IMR-90 (cell line): ENCODE data around the gene BTBD2. TPM values are rescaled to one million over a fixed set of nuclear protein-coding genes. Genes with fewer than 3 reads are reported as not detected.

ENCODE experiments used
- ATAC-seq: fragments of 200-7000 bp; cut with Tn5 transposase; 2 replicates; pipeline ENCODE4 v1.9.1; 2020; ENCODE audit warnings: low read depth, mild to moderate bottlenecking, moderate library complexity
- BruUV-seq: library from RNA; stranded (reverse); fragments of 400-500 nt; replicated peaks from 2 replicates; lab custom pipeline; 2021; lab: Mats Ljungman, UMichigan
- CTCF ChIA-PET: fragments of 300-600 bp; formaldehyde crosslinking; extraction: SDS; loops from one replicate; lab custom pipeline; 2021; ENCODE audit warnings: antibody characterized with exemption; lab: Yijun Ruan, JAX
- POLR2A ChIA-PET: fragments of 300-600 bp; sonication (Branson Sonifier 250); formaldehyde crosslinking; loops from one replicate; lab custom pipeline; 2022; ENCODE audit warnings: antibody characterized with exemption; ENCODE audit not compliant: unreplicated experiment; lab: Charles Lee
- DNase-seq: peaks from one replicate; pipeline ENCODE4 v3.0.0; 2013
- H2AFZ ChIP-seq: replicated peaks from 2 replicates; pipeline ENCODE3; 2013; ENCODE audit warnings: low read length, mild to moderate bottlenecking; ENCODE audit not compliant: poor library complexity
- H2AK5ac ChIP-seq: 2 replicates; pipeline ENCODE4 v1.6.1; 2013; ENCODE audit warnings: low read depth, low read length, inconsistent platforms
- H2AK9ac ChIP-seq: replicated peaks from 2 replicates; pipeline ENCODE3; 2013; ENCODE audit warnings: mild to moderate bottlenecking, low read depth, low read length, moderate library complexity; ENCODE audit not compliant: poor library complexity
- H2BK120ac ChIP-seq: 2 replicates; pipeline ENCODE4 v1.6.1; 2013; ENCODE audit warnings: low read depth, low read length, inconsistent platforms
- H2BK15ac ChIP-seq: 3 replicates; pipeline ENCODE4 v1.6.1; 2013; ENCODE audit warnings: low read depth, low read length, inconsistent platforms
- H2BK20ac ChIP-seq: 2 replicates; pipeline ENCODE4 v1.6.1; 2013; ENCODE audit warnings: low read depth, mild to moderate bottlenecking, inconsistent platforms, low read length, moderate library complexity
- H2BK5ac ChIP-seq: 2 replicates; pipeline ENCODE4 v1.6.1; 2013; ENCODE audit warnings: mild to moderate bottlenecking, low read depth, low read length, inconsistent platforms; ENCODE audit not compliant: poor library complexity, severe bottlenecking
- H3K14ac ChIP-seq: replicated peaks from 2 replicates; pipeline ENCODE4 v1.6.1; 2013; ENCODE audit warnings: low read depth, low read length, inconsistent platforms
- H3K18ac ChIP-seq: 2 replicates; pipeline ENCODE4 v1.6.1; 2013; ENCODE audit warnings: low read depth, low read length, control low read depth
- H3K23ac ChIP-seq: 2 replicates; pipeline ENCODE4 v1.6.1; 2013; ENCODE audit warnings: low read depth, low read length, inconsistent platforms
- H3K27ac ChIP-seq: 2 replicates; pipeline ENCODE4 v1.5.1; 2013; ENCODE audit warnings: mild to moderate bottlenecking, control low read depth, low read length; ENCODE audit not compliant: insufficient read depth
- H3K27me3 ChIP-seq: 2 replicates; pipeline ENCODE4 v1.6.1; 2013; ENCODE audit warnings: low read length; ENCODE audit not compliant: control insufficient read depth, insufficient read depth
- H3K36me3 ChIP-seq: 2 replicates; pipeline ENCODE4 v1.6.1; 2013; ENCODE audit warnings: low read length, mixed read lengths; ENCODE audit not compliant: control insufficient read depth, insufficient read depth
- H3K4ac ChIP-seq: 2 replicates; pipeline ENCODE4 v1.6.1; 2013; ENCODE audit warnings: low read depth, low read length, inconsistent platforms
- H3K4me1 ChIP-seq: 2 replicates; pipeline ENCODE4 v1.6.1; 2013; ENCODE audit warnings: low read length, mixed read lengths; ENCODE audit not compliant: control insufficient read depth, insufficient read depth
- H3K4me2 ChIP-seq: 2 replicates; pipeline ENCODE4 v1.6.1; 2013; ENCODE audit warnings: low read depth, mild to moderate bottlenecking, control low read depth, low read length, moderate library complexity
- H3K4me3 ChIP-seq: 2 replicates; pipeline ENCODE4 v1.5.1; 2013; ENCODE audit warnings: low read depth, mild to moderate bottlenecking, control low read depth, low read length, moderate library complexity; ENCODE audit not compliant: insufficient read depth
- H3K56ac ChIP-seq: 2 replicates; pipeline ENCODE4 v1.6.1; 2013; ENCODE audit warnings: low read length, inconsistent platforms; ENCODE audit not compliant: insufficient read depth; ENCODE audit errors: extremely low read depth
- H3K79me1 ChIP-seq, 2 experiments: 2 replicates each; pipeline ENCODE4 v1.6.1; 2013; ENCODE audit warnings: low read length in 2 of 2, inconsistent platforms in 1 of 2, low read depth in 1 of 2
- H3K9ac ChIP-seq: 2 replicates; pipeline ENCODE4 v1.6.1; 2013; ENCODE audit warnings: low read depth, low read length, control low read depth
- H3K9me1 ChIP-seq: 2 replicates; pipeline ENCODE4 v1.6.1; 2013; ENCODE audit warnings: low read length, inconsistent platforms; ENCODE audit not compliant: insufficient read depth
- H3K9me3 ChIP-seq: 2 replicates; pipeline ENCODE4 v1.6.1; 2013; ENCODE audit warnings: low read length; ENCODE audit not compliant: control insufficient read depth, insufficient read depth
- H4K20me1 ChIP-seq: 2 replicates; pipeline ENCODE4 v1.6.1; 2013; ENCODE audit warnings: low read length, inconsistent platforms; ENCODE audit not compliant: insufficient read depth
- H4K5ac ChIP-seq: 2 replicates; pipeline ENCODE4 v1.6.1; 2013; ENCODE audit warnings: mild to moderate bottlenecking, low read depth, low read length, control low read depth
- H4K8ac ChIP-seq, 2 experiments: 2 replicates each; pipeline ENCODE4 v1.6.1; 2013; ENCODE audit warnings: low read depth in 2 of 2, low read length in 2 of 2, control low read depth in 1 of 2, inconsistent platforms in 1 of 2
- H4K91ac ChIP-seq: 2 replicates; pipeline ENCODE4 v1.6.1; 2013; ENCODE audit warnings: low read depth, low read length, inconsistent platforms; ENCODE audit not compliant: insufficient read depth
- BHLHE40 ChIP-seq: fragments of 150-350 bp; IDR thresholded peaks from 2 replicates; pipeline ENCODE4 v1.6.1; 2016; ENCODE audit warnings: mild to moderate bottlenecking, low read depth, low read length
- CEBPB ChIP-seq: IDR thresholded peaks from 2 replicates; pipeline ENCODE4 v1.6.1; 2012; ENCODE audit warnings: low read depth, low read length, improper control_type of control experiment
- CHD1 ChIP-seq: IDR thresholded peaks from 2 replicates; pipeline ENCODE4 v1.6.1; 2012; ENCODE audit warnings: low read depth, low read length, improper control_type of control experiment
- FOS ChIP-seq: fragments of 150-350 bp; IDR thresholded peaks from 2 replicates; pipeline ENCODE4 v1.6.1; 2016; ENCODE audit warnings: low read depth, low read length
- MAFK ChIP-seq: IDR thresholded peaks from 2 replicates; pipeline ENCODE4 v1.6.1; 2012; ENCODE audit warnings: low read depth, low read length, improper control_type of control experiment
- MAZ ChIP-seq: IDR thresholded peaks from 2 replicates; pipeline ENCODE4 v1.6.1; 2012; ENCODE audit warnings: low read depth, mild to moderate bottlenecking, low read length, improper control_type of control experiment, moderate library complexity, borderline replicate concordance
- MXI1 ChIP-seq: IDR thresholded peaks from 2 replicates; pipeline ENCODE4 v1.6.1; 2012; ENCODE audit warnings: low read depth, mild to moderate bottlenecking, low read length, moderate library complexity, borderline replicate concordance
- NFE2L2 ChIP-seq: fragments of 150-350 bp; IDR thresholded peaks from 2 replicates; pipeline ENCODE4 v1.6.1; 2016; ENCODE audit warnings: low read depth, mild to moderate bottlenecking, low read length
- POLR2A ChIP-seq: IDR thresholded peaks from 2 replicates; pipeline ENCODE4 v1.6.1; 2012; ENCODE audit warnings: mild to moderate bottlenecking, low read depth, low read length
- RAD21 ChIP-seq: IDR thresholded peaks from 2 replicates; pipeline ENCODE4 v1.6.1; 2012; ENCODE audit warnings: low read length, improper control_type of control experiment
- RCOR1 ChIP-seq: IDR thresholded peaks from 2 replicates; pipeline ENCODE4 v1.6.1; 2012; ENCODE audit warnings: mild to moderate bottlenecking, low read length, improper control_type of control experiment; ENCODE audit not compliant: insufficient replicate concordance
- RFX5 ChIP-seq: IDR thresholded peaks from 2 replicates; pipeline ENCODE4 v1.8.0; 2012; ENCODE audit warnings: low read depth, mild to moderate bottlenecking, low read length, moderate library complexity
- SMC3 ChIP-seq: fragments of 150-350 bp; IDR thresholded peaks from 2 replicates; pipeline ENCODE4 v1.6.1; 2016; ENCODE audit warnings: low read depth, mild to moderate bottlenecking, antibody characterized with exemption, low read length, moderate library complexity
- WGBS, 2 experiments: methylation state at CpG; one replicate each; pipeline versions ENCODE4 v1.1.5 to v1.1.7; 2013; ENCODE audit warnings: missing lambda C conversion rate in 2 of 2; ENCODE audit not compliant: insufficient read length in 1 of 2; ENCODE audit errors: extremely low coverage in 2 of 2; 5-methylcytosine and 5-hydroxymethylcytosine counted together
- dilution Hi-C: fragments of 300-500 bp; cut with HindIII; formaldehyde crosslinking; loops from one replicate; pipeline ENCODE4 v1.14.3; 2018; ENCODE audit warnings: low sequenced_read_pairs; ENCODE audit not compliant: unreplicated experiment
- in situ Hi-C: fragments of 300-500 bp; cut with MboI; formaldehyde crosslinking; loops from 3 replicates; pipeline ENCODE4 v1.14.3; 2019; ENCODE audit warnings: low sequenced_read_pairs, inconsistent platforms, mixed read lengths
- intact Hi-C: fragments of 100-400 bp; cut with micrococcal nuclease; formaldehyde crosslinking; loops from 2 replicates; pipeline ENCODE4 v1.10.0; 2022
- polyA plus RNA-seq, 3 experiments: library from polyadenylated mRNA; depleted of rRNA; stranded (reverse); fragments of >200 nt; gene quantifications; 2 replicates each; pipeline ENCODE4 v1.2.3, GENCODE V29; 2012; ENCODE audit warnings: low replicate concordance in 1 of 3
- total RNA-seq: library from RNA; depleted of rRNA; stranded (reverse); fragments of >200 nt; gene quantifications from 2 replicates; pipeline ENCODE4 v1.2.3, GENCODE V29; 2012
- TF ChIP-seq, protein P1 (sequence below): fragments of 150-350 bp; IDR thresholded peaks from 2 replicates; pipeline ENCODE4 v1.6.1; 2017; ENCODE audit warnings: mild to moderate bottlenecking, antibody characterized with exemption, low read length, low read depth
- TF ChIP-seq, protein P2 (sequence below): fragments of 150-350 bp; IDR thresholded peaks from 2 replicates; pipeline ENCODE4 v1.6.1; 2016; ENCODE audit warnings: low read depth, mild to moderate bottlenecking, low read length, moderate library complexity, borderline replicate concordance
- TF ChIP-seq, protein P3 (sequence below): conservative IDR thresholded peaks from 2 replicates; pipeline ENCODE4 v1.5.1; 2012; ENCODE audit warnings: mild to moderate bottlenecking, low read depth, low read length, improper control_type of control experiment

BTBD2 gene
- total and polyA plus RNA-seq, 2 of the 4 experiments (the other 2 are of a cell fraction): 24.4 to 65.7 TPM

DNA sequence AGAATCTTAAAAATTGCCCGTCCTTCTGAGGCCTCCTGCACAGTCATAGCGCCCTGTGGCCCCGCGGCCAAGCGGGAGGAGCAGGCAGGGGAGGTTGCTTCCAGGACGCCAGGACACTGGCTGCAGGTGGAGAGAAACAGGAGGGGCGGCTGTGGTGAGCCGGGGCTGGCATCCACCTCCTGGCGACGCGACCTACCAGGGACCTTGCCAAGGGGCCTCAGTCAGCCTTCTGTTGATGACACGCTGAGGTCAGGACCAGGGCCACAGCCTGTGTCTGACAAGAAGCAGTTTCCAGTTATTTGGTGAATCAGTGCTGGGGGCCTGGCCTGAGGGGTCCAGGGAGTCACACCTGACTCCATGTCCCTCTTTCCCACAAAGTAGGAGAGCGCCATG lies 48.9 kb upstream of the BTBD2 start:
- Histone ChIP-seq H4K91ac (no peak overlapping the region), H3K18ac (no peak overlapping the region), H3K9ac (no peak overlapping the region), H3K9me3 (no peaks in the 10 kb centered on the region), H3K4me2 (no peak overlapping the region), H2AFZ (peak overlapping the region; percentile 78), H3K9me1 (peaks cover 7% of the 10 kb centered on the region), H2AK9ac (peak overlapping the region; percentile 39), H3K4me1 (peaks cover 20% of the 10 kb centered on the region), H3K56ac (no peak overlapping the region), H2BK120ac (no peak overlapping the region), H3K14ac (no peak overlapping the region), H3K79me1 (peaks cover 5 to 22% of the 10 kb centered on the region in 2 experiments; a peak in 3 of 4 replicates), H2BK5ac (no peak overlapping the region), H3K4me3 (no peak overlapping the region), H3K27me3 (no peaks in the 10 kb centered on the region), H4K5ac (no peak overlapping the region), H3K23ac (no peak overlapping the region), H4K8ac (no peak overlapping the region), H3K4ac (no peak overlapping the region), H3K27ac (no peak overlapping the region), H2AK5ac (no peak overlapping the region), H4K20me1 (no peaks in the 10 kb centered on the region), H2BK20ac (no peak overlapping the region), H2BK15ac (no peak overlapping the region), H3K36me3 (no peaks in the 10 kb centered on the region)
- BruUV-seq: no TSS peak
- POLR2A ChIA-PET: no interaction called here
- no peak for ATAC-seq
- 88% methylated on average over 8 of the region's 13 CpGs; no CpG with 5 or more reads in 1 of the 2 experiments for WGBS, 2 experiments
- dilution Hi-C loops: no loop called here
- intact Hi-C loops: no loop called here
- CTCF ChIA-PET: no interaction called here
- no peak for TF ChIP-seq BHLHE40
- no peak for TF ChIP-seq MXI1
- no peak for TF ChIP-seq SMC3
- no peak for TF ChIP-seq CHD1
- no peak for TF ChIP-seq RCOR1
- TF ChIP-seq MAFK: no peak
- no peak for TF ChIP-seq POLR2A
- no peak for TF ChIP-seq RFX5
- TF ChIP-seq, protein P1, sequence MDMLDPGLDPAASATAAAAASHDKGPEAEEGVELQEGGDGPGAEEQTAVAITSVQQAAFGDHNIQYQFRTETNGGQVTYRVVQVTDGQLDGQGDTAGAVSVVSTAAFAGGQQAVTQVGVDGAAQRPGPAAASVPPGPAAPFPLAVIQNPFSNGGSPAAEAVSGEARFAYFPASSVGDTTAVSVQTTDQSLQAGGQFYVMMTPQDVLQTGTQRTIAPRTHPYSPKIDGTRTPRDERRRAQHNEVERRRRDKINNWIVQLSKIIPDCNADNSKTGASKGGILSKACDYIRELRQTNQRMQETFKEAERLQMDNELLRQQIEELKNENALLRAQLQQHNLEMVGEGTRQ: no peak
- TF ChIP-seq, protein P2, sequence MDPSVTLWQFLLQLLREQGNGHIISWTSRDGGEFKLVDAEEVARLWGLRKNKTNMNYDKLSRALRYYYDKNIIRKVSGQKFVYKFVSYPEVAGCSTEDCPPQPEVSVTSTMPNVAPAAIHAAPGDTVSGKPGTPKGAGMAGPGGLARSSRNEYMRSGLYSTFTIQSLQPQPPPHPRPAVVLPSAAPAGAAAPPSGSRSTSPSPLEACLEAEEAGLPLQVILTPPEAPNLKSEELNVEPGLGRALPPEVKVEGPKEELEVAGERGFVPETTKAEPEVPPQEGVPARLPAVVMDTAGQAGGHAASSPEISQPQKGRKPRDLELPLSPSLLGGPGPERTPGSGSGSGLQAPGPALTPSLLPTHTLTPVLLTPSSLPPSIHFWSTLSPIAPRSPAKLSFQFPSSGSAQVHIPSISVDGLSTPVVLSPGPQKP: no peak
- no peak for TF ChIP-seq RAD21
- TF ChIP-seq, protein P3, sequence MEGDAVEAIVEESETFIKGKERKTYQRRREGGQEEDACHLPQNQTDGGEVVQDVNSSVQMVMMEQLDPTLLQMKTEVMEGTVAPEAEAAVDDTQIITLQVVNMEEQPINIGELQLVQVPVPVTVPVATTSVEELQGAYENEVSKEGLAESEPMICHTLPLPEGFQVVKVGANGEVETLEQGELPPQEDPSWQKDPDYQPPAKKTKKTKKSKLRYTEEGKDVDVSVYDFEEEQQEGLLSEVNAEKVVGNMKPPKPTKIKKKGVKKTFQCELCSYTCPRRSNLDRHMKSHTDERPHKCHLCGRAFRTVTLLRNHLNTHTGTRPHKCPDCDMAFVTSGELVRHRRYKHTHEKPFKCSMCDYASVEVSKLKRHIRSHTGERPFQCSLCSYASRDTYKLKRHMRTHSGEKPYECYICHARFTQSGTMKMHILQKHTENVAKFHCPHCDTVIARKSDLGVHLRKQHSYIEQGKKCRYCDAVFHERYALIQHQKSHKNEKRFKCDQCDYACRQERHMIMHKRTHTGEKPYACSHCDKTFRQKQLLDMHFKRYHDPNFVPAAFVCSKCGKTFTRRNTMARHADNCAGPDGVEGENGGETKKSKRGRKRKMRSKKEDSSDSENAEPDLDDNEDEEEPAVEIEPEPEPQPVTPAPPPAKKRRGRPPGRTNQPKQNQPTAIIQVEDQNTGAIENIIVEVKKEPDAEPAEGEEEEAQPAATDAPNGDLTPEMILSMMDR: no peak
- TF ChIP-seq CEBPB: no peak
- no peak for TF ChIP-seq MAZ
- no peak for TF ChIP-seq FOS
- no peak for TF ChIP-seq NFE2L2
- no peak for DNase-seq
- in situ Hi-C loops: no loop called here
